ENCODE measurements around the gene PML. TPM values are rescaled to one million over a fixed set of nuclear protein-coding genes. Genes with fewer than 3 reads are reported as not detected.

PML gene
- total RNA-seq, 1 donor from 2014 or later = 86.6 TPM

DNA sequence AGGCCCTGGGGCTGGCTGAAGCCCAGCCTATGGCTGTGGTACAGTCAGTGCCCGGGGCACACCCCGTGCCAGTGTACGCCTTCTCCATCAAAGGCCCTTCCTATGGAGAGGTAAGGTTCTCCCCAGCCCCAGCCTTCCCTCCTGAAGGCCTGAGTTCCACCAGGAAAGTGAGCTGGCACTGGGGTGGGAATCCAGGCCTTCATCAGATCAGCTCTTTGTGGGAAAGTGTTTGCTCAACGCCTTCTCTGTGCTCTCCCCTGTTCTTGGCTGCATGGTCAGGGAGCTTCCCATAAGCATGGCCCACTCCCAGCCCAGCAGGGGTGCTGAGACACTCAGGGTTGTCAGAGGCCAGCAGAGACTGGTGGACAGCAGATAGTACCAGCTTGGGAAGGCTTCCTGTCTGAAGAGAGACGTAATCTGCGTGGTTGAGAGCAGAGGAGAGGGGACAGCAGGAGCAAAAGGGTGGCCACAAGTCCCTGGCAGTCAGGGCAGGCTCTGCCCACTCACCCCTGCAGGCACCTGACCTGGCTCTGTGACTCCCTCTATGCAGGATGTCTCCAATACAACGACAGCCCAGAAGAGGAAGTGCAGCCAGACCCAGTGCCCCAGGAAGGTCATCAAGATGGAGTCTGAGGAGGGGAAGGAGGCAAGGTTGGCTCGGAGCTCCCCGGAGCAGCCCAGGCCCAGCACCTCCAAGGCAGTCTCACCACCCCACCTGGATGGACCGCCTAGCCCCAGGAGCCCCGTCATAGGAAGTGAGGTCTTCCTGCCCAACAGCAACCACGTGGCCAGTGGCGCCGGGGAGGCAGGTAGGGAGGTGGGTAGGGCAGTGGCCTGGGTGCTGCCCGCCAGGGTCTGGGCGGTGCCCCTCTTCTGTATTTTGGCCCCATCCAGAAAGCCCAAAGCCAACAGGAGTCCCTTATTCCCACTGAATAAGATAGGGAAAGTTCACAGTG lies 38.4 kb downstream of the PML start:
- ATAC-seq (no peak), DNase-seq (ENCODE audit: low spot score) (no peak)
- intact Hi-C loops (cut with DNase I) = no loop called here

DNA sequence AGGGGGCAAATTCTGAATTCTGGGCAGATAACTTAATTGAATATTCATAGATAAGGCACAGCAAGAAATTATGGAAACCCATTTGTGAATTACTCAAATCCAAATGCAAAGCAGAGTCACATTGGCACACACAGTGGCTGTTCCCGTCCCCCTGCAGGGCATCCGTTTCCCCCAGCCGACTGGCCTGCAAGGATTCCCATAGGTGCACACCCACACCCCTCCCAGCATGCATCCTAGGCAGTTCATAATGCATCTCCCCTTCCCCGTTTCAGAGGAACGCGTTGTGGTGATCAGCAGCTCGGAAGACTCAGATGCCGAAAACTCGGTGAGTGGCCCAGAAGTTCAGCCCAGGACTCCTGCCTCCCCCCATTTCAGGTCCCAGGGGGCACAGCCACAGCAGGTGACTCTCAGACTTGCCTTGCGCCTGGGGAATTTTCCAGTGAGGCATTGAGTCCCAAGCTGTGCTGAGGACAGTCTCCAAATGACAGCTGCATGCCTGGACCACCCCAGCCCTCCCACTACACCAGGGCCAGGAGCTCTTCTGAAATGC lies 39.8 kb downstream of the PML start:
- DNase-seq (ENCODE audit: low spot score) (no peak), ATAC-seq (no peak)
- intact Hi-C loops (cut with DNase I) = no loop called here

DNA sequence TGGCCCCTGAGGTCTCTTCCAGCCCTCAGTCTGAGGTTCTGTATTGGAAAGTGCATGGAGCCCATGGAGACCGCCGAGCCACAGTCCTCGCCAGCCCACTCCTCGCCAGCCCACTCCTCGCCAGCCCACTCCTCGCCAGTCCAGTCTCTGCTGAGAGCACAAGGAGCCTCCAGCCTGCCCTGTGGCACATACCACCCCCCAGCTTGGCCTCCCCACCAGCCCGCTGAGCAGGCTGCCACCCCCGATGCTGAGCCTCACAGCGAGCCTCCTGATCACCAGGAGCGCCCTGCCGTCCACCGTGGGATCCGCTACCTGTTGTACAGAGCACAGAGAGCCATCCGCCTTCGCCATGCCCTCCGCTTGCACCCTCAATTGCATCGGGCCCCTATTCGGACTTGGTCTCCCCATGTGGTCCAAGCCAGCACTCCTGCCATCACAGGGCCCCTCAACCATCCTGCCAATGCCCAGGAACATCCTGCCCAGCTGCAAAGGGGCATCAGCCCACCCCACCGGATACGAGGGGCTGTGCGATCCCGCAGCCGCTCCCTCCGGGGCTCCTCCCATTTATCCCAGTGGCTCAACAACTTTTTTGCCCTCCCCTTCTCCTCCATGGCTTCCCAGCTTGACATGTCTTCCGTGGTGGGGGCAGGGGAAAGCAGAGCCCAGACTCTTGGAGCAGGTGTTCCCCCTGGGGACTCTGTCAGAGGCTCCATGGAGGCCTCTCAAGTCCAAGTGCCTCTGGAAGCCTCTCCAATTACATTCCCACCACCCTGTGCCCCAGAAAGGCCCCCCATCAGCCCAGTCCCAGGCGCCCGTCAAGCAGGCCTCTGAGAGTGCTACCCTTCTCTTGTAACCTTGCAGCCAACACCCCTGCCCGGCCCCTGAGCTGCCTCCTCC lies 40.9 kb downstream of the PML start:
- DNase-seq (ENCODE audit: low spot score) (no peak), ATAC-seq (no peak)
- intact Hi-C loops (cut with DNase I) = no loop called here

DNA sequence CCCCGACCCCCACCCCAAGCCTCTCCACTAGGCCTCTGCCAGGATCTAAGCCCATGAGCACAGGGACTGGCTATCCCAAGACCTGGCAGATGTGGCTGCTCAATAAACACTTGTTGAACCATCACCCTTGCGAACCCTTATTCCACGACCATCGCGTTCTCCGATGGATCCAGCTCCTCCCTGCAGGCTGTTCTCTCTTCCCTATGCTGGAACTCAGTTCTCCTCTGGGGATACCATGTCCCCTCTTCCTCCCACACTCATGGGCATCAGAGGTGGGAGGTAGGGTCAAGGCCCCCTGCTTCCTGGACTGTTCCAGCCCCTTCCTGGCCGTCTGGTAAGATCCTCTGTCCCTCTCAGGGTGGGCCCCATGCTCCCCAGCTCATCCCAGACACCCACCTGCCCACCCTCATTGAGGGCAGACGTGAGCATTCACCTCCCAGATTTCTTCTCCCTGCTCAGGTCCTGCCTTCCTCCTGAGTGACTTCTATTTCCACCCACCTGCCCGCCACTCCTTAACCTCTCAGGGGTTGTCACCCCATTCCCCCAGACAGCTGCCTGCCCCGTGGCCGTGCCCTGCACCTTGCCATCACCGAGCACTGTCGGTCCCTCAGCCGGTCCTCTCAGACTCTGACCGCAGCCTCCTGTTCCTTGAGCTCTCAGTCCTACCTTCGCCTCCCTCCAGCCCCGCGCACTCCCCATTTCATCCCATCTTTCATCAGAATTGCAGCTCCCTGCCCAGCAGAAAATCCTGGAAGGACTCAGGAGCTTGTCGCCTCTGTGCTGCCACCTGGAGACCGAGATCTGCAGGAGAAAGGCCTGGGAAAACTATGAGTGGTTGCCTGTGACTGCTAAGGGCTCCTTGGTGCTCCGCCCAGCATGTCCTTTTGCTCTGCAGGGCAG lies 42.0 kb downstream of the PML start:
- ATAC-seq (peak; percentile 41), DNase-seq (ENCODE audit: low spot score) (no peak)
- intact Hi-C loops (cut with DNase I) = no loop called here

DNA sequence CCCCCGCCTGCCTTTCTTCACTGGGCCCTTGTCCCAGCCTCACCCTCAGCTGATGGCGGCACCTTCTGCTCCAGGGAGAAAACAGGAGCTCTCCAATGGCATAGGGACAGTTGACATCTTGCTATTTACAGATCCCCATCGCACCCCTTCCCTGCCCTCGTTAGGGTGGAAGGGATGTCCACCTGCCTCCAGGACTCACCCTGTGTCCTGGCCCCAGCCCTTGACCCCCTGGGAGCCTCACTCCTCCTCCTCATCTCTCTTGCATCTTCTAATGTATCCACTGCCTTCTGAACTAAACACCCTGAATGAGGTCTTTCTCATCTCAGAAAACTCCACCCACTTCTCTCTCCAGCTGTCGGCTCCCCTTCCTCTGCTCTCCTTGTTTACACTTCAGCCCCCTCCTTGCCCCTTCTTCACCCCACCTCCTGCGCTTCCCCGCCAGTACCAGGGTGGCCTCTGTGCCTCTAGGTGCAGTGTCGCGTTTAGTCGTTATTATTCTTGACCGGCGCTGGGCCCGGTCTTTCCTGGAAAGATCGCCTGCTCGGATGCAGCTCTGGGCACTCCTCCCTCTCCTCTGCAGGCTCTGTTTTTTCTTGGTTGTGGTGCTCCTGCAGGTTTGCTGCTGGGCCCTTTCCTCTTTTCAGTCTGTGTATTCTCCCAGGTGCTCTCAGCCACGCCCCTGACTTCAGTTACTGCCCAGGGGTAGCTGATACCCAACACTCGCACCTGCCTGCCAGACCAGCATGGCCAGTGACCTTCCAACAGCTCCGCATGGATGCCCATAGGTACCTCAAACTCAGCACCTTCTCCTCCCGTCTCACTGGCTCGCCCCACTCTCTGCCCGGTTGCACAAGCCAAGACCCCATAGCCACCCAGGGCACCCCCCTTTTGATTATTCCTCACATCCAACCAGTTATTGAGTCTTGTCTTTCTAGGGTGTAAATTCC lies 42.9 kb downstream of the PML start:
- no peak for ATAC-seq
- DNase-seq (ENCODE audit: low spot score) = no peak
- intact Hi-C loops (cut with DNase I) = no loop called here

DNA sequence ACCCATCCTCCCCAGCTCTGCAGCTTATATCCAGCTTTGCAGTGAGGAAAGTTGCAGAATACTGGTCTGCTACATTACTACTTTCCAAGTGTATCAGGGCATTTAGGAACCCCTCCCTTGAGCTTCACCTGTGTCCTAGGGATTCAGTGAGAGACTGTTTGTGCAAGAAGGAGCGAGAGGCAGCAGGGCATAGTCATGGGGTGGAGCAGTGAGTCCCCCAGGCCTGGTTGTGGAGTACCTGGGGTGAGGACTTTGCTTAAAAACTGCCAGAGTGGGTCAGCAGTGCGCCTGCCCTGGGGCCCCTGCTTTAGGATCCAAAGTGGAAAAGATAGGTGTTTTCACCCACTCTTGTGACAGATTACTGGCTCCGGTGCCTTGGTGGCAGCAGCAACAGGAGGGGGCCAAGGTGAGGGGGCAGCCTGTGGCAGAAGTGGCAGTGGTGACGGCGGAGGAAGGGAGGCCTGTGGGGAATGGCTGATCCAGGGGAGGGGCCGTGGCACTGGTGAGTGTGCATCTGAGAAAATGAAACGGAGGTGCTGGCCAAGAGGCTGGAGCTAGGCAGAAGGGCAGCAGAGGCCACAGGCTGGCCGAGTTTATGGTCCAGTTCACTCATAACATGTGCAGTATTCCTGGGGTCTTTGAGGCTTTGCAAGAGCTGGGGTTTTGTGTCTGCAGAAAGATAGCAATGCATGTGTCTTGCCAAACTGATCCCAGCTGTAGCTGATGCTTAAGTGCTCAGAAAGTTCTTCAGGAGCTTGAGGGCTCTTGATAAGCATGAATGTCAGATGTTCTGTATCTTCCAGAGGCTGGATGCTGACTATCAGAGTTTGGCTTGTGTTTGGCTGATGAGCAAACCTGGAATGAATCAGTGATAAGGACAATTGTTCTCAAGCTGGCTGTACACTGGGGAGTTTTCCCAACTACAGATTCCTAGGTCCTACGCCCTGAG lies 44.5 kb downstream of the PML start:
- ATAC-seq = no peak

DNA sequence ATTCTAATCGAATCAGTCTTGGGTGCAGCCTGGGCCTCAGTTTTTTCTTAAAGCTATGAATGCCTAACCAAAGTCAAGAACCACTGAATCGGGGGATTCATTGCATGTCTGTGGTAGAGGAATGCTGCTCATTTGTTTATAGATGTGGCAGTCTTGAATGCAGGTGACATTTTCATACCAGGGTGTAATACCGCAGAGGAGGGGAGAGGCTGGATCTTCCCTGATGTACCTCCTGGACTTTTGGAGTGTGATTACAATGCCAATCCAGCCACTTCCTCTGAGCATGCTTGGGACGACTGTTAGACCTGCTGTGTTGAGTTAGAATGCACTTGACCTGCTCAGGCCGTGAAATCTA lies 45.1 kb downstream of the PML start:
- intact Hi-C loops (cut with DNase I) = no loop called here
- ATAC-seq = no peak
- no peak for DNase-seq (ENCODE audit: low spot score)

More for the DNA sequence above, 44.5 kb downstream of the PML start:
- intact Hi-C loops (cut with DNase I) = no loop called here
- peak; percentile 45 for DNase-seq (ENCODE audit: low spot score)

DNA sequence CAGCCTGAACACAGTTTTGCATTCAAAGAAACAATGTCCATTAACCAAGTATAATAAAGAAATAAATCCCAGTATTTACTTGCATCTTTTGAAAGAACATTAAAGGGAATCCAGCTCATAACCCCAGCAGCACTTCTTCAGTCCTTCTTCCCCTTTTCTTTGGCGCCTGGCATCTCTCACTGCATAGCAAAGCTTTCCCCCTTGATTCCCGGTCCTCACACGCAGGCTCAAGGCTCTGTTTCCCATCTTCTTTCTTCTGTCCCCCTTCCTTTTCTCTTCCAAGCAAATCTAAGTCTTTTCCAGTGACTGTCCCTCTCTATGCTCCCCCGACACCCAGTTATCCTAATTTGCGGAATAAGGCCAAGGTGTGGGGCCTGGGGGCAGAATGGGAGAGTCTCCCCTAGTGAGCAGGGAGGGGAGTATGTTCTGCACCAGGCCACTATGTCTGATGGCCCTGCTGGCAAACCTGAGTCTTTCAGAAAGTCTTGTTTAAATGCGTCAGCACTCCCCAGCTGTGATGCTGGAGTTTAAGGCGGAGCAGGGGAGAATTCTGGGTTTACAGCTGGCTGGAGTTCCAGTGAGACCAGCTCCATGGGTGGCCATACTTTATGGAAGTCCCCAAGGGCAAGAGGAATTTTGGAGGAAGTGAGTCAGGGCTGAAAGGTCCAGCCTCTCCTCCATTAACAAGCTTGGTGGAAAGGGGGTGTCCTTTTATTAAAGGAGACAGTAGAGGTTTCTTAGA lies 45.8 kb downstream of the PML start:
- peak; percentile 83 for ATAC-seq
- peak; percentile 78 for DNase-seq (ENCODE audit: low spot score)
- intact Hi-C loops (cut with DNase I) = no loop called here

DNA sequence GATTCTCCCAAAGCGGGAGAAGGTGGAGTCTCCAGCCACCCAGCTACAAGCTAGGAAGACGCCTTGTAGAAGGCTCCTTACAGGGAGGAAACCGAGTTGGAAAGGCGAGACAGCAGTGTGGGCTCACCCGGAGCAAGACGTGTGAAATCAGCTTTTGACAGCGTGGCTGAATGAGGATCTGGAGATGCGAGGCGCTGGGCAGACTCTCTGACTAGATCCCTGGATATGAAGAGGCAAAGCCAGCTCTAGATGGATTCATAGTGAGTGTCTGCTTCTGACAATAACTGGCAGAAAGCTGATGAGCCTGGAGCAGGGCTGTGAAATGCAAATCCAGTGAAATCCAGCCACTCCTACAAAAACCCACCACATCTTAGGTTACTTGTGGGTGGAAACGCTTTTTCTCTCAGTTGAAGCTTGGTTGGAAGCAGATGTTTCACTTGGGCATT lies 46.8 kb downstream of the PML start:
- intact Hi-C loops (cut with DNase I) = no loop called here
- no peak for DNase-seq (ENCODE audit: low spot score)
- no peak for ATAC-seq

DNA sequence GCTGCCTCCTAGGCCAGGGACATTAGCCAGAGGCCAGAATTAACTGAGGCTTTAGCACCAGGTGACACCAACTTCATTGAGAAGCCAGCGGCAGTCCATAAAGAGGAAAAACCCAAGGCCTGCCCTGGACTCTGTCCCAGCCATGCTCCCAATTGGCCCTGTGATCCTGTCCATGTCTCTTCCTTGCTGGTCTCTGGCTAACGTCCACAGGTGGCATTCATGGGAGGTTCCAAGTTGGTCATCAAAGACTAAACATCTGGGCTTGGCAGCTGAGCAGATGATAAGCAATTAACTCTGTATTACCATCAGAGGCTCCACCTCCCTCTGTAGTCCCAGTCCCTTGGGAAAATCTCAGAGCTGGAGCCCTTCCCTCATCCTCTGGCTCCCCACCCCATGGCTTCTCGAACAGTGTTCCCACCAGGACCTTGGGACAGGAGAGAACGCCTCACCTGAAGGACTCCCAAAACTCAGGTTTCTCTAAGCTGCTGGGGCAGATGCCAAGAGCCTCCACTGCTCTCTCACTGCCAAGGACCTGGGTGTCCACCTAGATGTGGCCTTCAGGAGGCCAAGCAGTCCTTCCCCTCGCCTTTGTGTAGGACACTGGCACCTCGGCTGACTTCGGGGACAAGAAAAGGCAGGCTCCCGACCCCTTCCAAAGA lies 47.4 kb downstream of the PML start:
- intact Hi-C loops (cut with DNase I) = no loop called here
- DNase-seq (ENCODE audit: low spot score) (peak; percentile 52), ATAC-seq (no peak)

DNA sequence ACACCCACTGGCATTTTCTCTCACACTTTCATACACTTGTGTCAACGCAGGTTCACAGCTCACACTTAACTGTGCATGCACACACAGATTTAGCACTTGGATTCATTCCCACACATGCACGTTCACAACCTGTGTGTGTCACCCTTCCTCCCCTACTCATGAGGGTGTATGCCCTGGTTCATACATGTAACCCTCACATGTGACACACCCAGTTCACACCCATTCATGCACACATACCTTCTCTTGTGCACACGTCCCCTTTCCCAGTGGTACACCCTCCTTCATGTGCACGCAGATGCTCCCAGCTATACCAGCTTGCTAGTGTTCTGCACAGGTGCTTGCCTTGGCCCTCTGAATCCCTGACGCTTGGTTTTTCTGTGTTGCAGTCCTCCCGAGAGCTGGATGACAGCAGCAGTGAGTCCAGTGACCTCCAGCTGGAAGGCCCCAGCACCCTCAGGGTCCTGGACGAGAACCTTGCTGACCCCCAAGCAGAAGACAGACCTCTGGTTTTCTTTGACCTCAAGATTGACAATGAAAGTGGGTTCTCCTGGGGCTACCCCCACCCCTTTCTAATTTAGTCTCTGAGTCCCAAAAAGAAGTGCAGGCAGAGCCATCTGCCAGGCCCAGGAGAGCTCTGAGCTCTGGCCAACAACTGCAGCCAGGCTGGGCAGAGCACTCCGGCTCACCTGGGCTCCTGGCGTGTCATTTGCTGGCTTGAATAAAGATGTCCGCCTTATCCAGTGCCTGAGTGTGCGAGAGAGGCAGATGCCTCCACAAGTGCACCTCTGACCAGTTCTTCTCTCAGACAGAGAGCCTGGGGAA lies 48.3 kb downstream of the PML start:
- ATAC-seq = no peak
- intact Hi-C loops (cut with DNase I) = no loop called here
- peak; percentile 54 for DNase-seq (ENCODE audit: low spot score)

DNA sequence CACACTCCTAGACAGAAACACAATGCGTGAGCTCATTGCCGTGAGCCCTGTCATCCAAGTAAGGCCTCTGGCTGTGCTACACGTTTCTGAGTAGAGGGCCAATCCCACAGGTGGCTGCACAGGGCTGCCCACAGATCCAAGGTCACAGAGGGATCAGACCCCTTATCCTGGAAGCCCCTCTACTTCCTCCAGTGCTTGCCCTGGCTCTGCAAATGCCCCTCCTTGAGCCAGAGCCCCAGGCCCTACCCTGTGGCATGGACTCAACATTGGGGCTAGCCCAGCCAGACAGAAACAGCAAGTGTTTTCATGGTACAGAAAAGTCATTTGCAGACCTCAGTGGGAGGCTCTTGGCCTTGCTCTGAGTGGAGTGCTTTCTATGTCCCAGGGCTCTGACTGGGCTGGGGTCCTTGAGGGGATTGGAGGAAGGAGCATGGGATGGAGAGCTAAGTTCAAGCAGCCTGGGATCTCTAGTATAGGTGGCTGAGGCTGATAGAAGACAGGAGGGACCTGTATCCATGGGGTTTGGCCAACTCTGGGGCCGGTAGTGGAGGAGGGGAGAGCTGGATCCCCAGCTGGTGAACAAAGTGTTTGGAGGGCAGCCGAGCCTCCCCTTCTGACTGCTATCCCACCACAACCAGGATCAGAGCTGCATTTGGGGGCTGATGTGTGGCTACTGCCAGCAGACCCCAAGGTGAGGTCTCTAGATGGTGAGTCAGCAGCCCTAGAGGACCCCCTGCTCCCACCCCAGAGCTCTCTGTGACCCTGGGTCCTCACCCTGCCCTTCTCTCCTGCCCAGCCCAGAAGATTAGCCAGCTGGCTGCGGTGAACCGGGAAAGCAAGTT lies 49.1 kb downstream of the PML start:
- DNase-seq (ENCODE audit: low spot score) (peak; percentile 67), ATAC-seq (peak; percentile 18)
- intact Hi-C loops (cut with DNase I) = no loop called here

DNA sequence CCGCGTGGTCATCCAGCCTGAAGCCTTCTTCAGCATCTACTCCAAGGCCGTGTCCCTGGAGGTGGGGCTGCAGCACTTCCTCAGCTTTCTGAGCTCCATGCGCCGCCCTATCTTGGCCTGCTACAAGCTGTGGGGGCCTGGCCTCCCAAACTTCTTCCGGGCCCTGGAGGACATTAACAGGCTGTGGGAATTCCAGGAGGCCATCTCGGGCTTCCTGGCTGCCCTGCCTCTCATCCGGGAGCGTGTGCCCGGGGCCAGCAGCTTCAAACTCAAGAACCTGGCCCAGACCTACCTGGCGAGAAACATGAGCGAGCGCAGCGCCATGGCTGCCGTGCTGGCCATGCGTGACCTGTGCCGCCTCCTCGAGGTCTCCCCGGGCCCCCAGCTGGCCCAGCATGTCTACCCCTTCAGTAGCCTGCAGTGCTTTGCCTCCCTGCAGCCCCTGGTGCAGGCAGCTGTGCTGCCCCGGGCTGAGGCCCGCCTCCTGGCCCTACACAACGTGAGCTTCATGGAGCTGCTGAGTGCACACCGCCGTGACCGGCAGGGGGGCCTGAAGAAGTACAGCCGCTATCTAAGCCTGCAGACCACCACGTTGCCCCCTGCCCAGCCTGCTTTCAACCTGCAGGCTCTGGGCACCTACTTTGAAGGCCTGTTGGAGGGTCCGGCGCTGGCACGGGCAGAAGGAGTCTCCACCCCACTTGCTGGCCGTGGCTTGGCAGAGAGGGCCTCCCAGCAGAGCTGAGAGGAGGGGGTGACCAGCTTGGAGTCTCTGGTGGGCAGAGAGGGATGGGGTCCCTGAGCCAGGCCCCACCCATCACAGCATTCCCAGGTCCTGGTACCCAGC lies 50.0 kb downstream of the PML start:
- ATAC-seq (peak; percentile 78), DNase-seq (ENCODE audit: low spot score) (peak; percentile 81)
- intact Hi-C loops (cut with DNase I) = no loop called here

Measured in sciatic nerve (tissue), 2 donors.